ENCODE measurements around the gene TMEM204.
A peak's percentile ranks its signal among the peaks of the same experiment; 100 is the strongest.

The TMEM204 gene

DNA sequence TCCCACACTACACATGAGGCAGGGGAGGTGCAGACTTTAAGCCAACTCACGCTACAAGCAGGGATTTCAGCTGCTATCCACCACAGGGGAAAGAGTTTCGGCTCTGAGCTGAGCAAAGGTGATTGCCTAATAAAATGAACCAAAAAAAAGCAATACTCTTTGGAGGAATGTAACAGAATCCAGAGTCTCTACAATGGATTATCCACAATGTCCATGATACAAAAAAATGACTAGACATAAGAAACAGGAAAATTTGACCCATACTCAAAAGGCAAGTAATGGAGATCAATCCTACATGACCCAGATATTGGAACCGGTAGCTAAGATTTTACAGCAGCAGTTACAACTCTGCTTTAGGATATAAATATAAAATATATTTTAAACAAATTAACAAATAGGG lies 19.0 kb upstream of the TMEM204 start:
- no peak for DNase-seq
- in situ Hi-C loops (cut with MboI; ENCODE audit: low pct_unique_long_range_greater_than_20kb, low sequenced_read_pairs), result no loop called here

DNA sequence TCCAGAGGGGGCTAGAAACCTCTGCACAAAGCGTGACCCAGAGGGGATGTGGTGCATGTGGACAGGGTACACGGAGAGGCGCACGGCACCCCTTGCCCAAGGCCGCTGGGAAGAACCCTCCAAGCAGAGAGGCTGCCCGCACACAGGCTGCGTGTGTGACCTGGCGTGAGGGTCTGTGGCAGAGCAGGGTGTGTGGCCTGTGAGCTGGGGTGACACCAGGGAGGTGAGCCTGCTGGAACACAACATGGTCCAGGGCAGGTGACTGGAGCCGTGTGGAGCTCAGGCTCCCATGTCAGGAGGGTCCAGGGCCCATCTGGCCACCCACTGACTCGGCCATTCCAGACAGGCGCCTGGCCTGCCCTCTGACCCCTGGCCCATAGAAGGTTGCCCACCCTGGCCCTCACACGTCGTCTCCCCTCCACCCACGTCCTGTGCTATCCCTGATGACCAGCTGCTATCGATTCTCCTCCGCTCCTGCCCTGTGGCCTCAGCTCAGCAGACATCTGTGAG lies 14.8 kb upstream of the TMEM204 start:
- in situ Hi-C loops (cut with MboI; ENCODE audit: low pct_unique_long_range_greater_than_20kb, low sequenced_read_pairs), result no loop called here
- no peak for DNase-seq

DNA sequence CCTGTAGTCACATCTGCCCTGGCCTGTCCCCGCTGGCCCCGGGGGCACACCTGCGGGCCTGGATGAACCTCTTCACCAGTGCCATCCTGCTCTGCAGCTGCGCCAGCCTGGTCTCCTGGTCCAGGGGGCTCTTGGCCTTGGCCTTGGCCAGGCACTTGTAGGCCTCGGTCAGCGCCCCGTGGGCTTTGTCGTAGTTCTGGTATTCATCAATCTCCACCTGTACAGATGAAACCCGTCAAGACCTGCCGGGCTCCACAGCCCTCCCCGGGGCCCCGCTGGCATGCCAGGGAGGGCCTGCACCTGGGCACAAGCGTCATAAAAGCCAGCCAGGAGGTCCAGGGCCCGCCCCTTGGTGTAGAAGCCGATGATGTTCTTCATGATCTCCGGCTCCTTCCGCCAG lies 13.6 kb upstream of the TMEM204 start:
- in situ Hi-C loops (cut with MboI; ENCODE audit: low pct_unique_long_range_greater_than_20kb, low sequenced_read_pairs), result no loop called here
- no peak for DNase-seq

GRCh38 chr16:1520461-1520860 lies 13.0 kb upstream of the TMEM204 start:
- in situ Hi-C loops (cut with MboI; ENCODE audit: low pct_unique_long_range_greater_than_20kb, low sequenced_read_pairs), result no loop called here
- no peak for DNase-seq

- DNase-seq, result no peak
- in situ Hi-C loops (cut with MboI; ENCODE audit: low pct_unique_long_range_greater_than_20kb, low sequenced_read_pairs), result no loop called here
Observed at GRCh38 chr16:1523581-1524245, 9.8 kb upstream of the TMEM204 start.

DNA sequence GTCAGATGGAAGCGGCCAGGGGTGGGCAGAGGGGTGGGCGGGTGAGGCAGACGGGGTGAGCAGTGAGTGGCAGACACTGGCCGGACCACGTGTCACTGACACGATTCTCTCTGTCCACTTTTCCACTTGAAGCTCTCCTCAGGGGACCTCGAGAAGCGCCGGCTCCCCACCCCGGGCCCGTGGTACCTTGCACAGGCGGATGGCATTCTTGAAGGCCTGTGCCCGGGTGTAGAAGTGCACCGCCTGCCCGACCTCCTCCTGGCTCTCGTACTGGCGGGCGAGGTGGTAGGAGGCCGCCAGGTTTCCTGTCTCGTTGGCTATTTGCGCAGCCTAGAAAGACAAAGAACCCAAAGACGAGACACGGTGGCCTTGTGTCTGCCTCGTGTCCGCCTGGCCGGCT lies 9.1 kb upstream of the TMEM204 start:
- no peak for DNase-seq
- in situ Hi-C loops (cut with MboI; ENCODE audit: low pct_unique_long_range_greater_than_20kb, low sequenced_read_pairs), result no loop called here

GRCh38 chr16:1525871-1526607 lies 7.4 kb upstream of the TMEM204 start:
- in situ Hi-C loops (cut with MboI; ENCODE audit: low pct_unique_long_range_greater_than_20kb, low sequenced_read_pairs), result no loop called here
- no peak for DNase-seq

DNA sequence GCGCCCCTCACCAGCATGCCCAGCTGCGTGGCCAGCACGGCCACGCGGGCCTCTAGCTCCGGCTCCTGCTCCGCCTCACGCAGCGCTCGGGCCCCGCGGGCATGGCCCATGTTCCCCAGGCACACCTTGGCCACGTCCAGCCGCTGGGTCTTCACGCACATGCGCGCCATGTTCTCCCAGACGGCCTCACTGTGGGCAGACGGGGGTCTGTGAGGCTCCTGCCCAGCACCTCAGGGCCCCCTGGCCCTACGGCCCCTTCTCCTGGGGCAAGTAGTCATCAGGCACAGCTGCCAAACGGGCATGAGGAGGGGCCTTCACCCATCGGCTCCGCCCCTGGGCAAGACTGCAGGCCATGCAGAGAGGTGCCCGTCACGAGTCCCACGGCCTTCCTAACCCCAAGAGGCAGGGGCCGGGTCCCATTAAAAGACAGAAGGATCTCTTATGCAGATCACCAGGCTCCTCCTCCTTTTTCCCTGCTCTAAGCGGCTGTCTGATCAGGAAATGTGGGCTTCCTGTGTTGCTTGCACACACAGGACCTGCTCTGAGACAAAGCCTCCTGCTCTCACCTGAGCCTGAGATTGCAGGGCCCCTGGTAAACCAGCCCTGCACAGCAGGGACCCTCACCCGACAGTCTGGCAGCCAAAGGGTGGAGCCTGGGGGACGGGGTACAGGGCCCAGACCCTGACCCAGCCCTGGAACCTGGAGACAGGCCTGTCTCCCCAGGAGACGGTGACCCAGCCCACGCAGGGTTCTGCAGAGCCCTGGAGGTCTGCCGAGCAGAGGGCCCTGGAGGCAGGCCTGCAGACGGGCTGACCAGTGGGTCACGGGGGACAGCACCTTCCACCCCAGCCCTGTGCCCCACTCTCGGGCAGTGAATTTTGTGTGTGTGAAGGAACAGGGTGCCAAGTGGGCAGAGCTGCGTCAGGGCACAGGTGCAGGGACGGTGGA lies 6.6 kb upstream of the TMEM204 start:
- in situ Hi-C loops (cut with MboI; ENCODE audit: low pct_unique_long_range_greater_than_20kb, low sequenced_read_pairs), result no loop called here
- peak; percentile 32 for DNase-seq

- in situ Hi-C loops (cut with MboI; ENCODE audit: low pct_unique_long_range_greater_than_20kb, low sequenced_read_pairs), result no loop called here
- no peak for DNase-seq
Observed at GRCh38 chr16:1527836-1528811, 5.3 kb upstream of the TMEM204 start.

DNA sequence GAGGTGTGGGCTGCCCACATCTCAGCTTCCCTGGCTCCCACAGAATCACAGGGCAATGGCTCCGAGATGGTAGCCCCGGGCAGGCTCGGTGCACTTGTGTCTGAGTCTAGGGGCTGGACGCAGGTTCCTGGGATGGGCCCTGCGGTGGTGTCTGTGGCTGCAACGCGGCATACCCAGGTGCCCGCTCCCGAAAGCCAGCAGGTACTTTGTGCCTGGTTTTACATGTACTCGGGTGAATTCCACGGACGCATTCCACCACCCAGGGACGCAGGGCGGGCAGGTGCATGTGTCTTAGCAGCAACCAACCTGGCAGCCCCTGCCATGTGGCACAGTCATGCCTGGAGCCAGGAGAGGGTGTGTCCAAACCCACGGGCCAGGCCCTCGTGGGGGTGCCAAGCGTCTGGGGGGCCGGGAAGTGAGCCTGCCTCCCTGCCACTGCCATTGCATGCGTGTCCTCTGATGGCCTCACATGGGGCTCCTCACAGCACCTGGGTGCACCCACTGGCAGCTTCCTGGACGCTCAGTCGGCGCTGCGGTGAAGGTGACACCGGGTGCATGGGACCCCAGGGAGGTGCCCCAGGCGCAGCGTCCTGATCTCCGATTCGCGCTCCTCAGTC lies 4.4 kb upstream of the TMEM204 start:
- in situ Hi-C loops (cut with MboI; ENCODE audit: low pct_unique_long_range_greater_than_20kb, low sequenced_read_pairs), result no loop called here
- no peak for DNase-seq

DNA sequence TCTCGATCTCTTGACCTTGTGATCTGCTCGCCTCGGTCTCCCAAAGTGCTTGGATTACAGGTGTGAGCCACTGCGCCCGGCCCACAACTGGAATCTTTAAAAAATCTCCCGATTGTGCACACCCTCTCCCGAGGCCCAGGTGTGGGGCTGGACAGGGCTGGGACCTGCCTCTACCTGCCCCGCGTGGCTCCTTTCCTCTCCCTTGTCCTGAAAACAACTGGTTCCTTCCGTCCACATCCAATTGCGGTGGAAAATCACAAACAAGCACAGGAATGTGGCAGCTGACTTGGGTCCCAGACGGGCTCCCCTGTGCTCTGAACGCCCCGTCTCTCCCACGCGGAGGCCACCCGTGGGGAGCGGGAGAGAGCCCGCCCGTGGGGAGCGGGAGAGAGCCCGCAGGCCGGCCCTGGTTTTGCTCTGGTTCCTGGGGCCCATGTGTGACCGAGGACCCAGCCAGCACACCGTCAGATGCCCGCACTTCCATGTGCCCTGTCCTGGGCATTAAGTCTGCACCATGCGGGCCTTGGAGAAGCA lies 3.0 kb upstream of the TMEM204 start:
- DNase-seq, result no peak
- in situ Hi-C loops (cut with MboI; ENCODE audit: low pct_unique_long_range_greater_than_20kb, low sequenced_read_pairs), result no loop called here

GRCh38 chr16:1530883-1531637 lies 2.4 kb upstream of the TMEM204 start:
- no peak for DNase-seq
- in situ Hi-C loops (cut with MboI; ENCODE audit: low pct_unique_long_range_greater_than_20kb, low sequenced_read_pairs), result no loop called here

GRCh38 chr16:1531638-1531910 lies 1.9 kb upstream of the TMEM204 start:
- DNase-seq, result no peak
- in situ Hi-C loops (cut with MboI; ENCODE audit: low pct_unique_long_range_greater_than_20kb, low sequenced_read_pairs), result no loop called here

DNA sequence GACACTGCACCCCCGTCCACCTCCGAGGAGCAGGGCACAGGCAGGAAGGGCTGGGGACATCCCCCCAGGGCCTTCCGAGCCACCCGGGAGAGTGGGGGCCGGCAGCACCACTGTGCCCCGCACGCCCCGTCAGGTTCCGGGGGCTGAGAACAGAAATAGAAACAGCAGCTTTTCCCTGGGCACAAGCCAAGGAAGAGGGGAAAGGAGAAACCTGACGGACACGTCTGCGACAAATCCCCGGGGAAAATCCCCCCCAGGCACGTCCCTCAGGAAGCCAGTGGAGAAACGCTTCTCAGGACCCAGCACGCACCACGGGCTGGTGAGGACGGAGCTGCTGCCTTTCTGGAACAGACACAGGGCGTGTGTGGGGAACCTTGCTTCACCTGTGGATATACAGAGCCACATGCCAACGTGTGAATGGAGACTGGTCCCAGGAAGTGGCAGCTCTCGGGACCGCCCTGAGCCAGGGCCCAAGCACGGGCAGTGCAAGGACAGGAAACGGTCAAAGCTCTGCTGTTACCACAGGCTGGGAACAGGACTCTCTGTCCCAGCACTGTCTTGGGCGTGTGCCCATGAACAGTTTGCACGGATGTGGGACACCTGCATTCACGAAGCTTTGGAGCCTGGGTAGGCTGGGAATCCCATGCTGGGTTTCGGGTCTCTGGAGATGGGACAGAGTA lies 1.2 kb upstream of the TMEM204 start:
- in situ Hi-C loops (cut with MboI; ENCODE audit: low pct_unique_long_range_greater_than_20kb, low sequenced_read_pairs), result no loop called here
- no peak for DNase-seq

DNA sequence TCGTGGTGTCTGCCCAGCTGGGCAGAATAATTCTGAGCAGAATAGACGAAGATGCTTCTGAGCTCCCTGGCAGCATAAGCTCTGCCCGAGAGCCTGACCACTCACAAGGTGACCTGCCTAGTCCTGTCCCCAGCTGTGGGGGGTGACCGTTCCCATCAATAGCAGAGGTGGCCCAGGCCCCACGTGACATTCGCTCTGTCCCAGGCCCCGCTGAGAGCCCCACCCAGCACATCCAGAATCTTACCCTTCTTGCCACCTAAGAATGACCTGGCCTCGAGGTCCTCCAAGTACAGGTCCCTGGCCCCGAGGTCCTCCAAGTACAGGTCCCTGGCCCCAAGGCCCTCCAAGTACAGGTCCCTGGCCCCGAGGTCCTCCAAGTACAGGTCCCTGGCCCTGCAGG lies 695 bp upstream of the TMEM204 start:
- in situ Hi-C loops (cut with MboI; ENCODE audit: low pct_unique_long_range_greater_than_20kb, low sequenced_read_pairs), result no loop called here

DNA sequence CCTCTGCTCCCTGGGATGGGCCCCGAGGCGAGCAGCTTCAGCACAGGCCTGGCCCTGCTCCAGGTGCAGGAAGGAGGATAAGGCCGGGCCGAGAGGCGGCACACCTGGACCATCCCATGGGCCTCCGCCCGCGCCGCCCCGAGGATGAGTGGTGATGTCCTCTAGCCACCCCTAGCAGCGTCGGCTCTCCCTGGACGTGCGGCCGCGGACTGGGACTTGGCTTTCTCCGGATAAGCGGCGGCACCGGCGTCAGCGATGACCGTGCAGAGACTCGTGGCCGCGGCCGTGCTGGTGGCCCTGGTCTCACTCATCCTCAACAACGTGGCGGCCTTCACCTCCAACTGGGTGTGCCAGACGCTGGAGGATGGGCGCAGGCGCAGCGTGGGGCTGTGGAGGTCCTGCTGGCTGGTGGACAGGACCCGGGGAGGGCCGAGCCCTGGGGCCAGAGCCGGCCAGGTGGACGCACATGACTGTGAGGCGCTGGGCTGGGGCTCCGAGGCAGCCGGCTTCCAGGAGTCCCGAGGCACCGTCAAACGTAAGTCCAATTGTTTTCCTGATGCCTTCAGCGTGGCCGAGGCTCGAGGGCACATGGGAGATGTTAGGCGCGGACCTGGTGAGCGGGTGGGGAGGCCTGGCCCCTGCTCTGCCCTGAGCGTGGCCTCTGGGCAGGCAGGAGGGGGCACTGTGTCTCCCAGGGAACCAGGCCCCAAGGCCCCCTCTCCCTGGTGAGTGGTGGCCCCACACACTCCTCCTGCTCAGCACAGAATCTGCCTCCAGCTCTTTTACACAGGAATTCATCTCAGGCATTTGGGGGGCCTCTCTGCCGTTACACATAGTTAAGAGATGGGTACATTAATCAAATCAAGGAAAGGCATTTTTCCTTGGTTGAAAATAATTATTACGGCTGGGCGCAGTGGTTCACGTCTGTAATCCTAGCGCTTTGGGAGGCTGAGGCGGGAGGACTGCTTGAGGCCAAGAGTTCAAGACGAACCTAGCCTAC lies 855 bp downstream of the TMEM204 start:
- no peak for DNase-seq
- in situ Hi-C loops (cut with MboI; ENCODE audit: low pct_unique_long_range_greater_than_20kb, low sequenced_read_pairs), result no loop called here

More for the DNA sequence above, 695 bp upstream of the TMEM204 start:
- DNase-seq, result no peak
